WTC11 (cell line): Measurements from ENCODE around the gene ATP5ME. TPM values are rescaled to one million over a fixed set of nuclear protein-coding genes. Genes with fewer than 3 reads are reported as not detected.

Experiments
- ATAC-seq: fragments of 200-7000 bp; cut with Tn5 transposase; 2 replicates; pipeline ENCODE4 v1.10.0; 2021; ENCODE audit warnings: mild to moderate bottlenecking, moderate library complexity
- CTCF ChIA-PET: fragments of 300-600 bp; sonication (Branson Sonifier 250); formaldehyde crosslinking; loops from one replicate; lab custom pipeline; 2021; ENCODE audit warnings: antibody characterized with exemption; lab: Charles Lee
- POLR2A ChIA-PET: fragments of 350-600 bp; sonication (Branson Sonifier 250); formaldehyde crosslinking; loops from one replicate; lab custom pipeline; 2021; ENCODE audit warnings: antibody characterized with exemption; lab: Charles Lee
- DNase-seq: peaks from one replicate; pipeline ENCODE4 v3.0.0; 2021; ENCODE audit warnings: low spot score
- H3K27ac Mint-ChIP-seq: 2 replicates; pipeline ENCODE4 v1.8.0; 2021; ENCODE audit warnings: mixed read lengths
- H3K27me3 Mint-ChIP-seq: 2 replicates; pipeline ENCODE4 v1.8.0; 2021; ENCODE audit warnings: low read depth, mild to moderate bottlenecking, moderate library complexity, mixed read lengths
- H3K36me3 Mint-ChIP-seq: 2 replicates; pipeline ENCODE4 v1.8.0; 2021; ENCODE audit warnings: mixed read lengths
- H3K4me1 Mint-ChIP-seq: 2 replicates; pipeline ENCODE4 v1.8.0; 2022; ENCODE audit warnings: mixed read lengths
- H3K4me3 Mint-ChIP-seq: 2 replicates; pipeline ENCODE4 v1.8.0; 2021; ENCODE audit warnings: mild to moderate bottlenecking, moderate library complexity, mixed read lengths
- H3K9me3 Mint-ChIP-seq: 2 replicates; pipeline ENCODE4 v1.8.0; 2021; ENCODE audit warnings: mixed read lengths
- ELF4 ChIP-seq: sonication (generic); formaldehyde crosslinking; IDR thresholded peaks from 2 replicates; pipeline ENCODE4 v1.8.1; 2022; ENCODE audit warnings: low read depth, mild to moderate bottlenecking, moderate library complexity, missing genetic modification reagents
- FOXJ3 ChIP-seq: sonication (generic); formaldehyde crosslinking; IDR thresholded peaks from 2 replicates; pipeline ENCODE4 v1.9.0; 2021; ENCODE audit warnings: missing genetic modification reagents, mild to moderate bottlenecking, borderline replicate concordance
- HMGA2 ChIP-seq: fragments of 250-450 bp; sonication (Bioruptor Pico); IDR thresholded peaks from 2 replicates; pipeline ENCODE4 v1.4.0; 2021; ENCODE audit warnings: mild to moderate bottlenecking, moderate library complexity
- IRF2 ChIP-seq: sonication (generic); formaldehyde crosslinking; IDR thresholded peaks from 2 replicates; pipeline ENCODE4 v1.8.0; 2022; ENCODE audit warnings: low read depth, missing genetic modification reagents, borderline replicate concordance
- NFE2L1 ChIP-seq: sonication (generic); formaldehyde crosslinking; IDR thresholded peaks from 2 replicates; pipeline ENCODE4 v1.8.1; 2023; ENCODE audit warnings: missing genetic modification reagents
- RORB ChIP-seq: fragments of 250-450 bp; sonication (Bioruptor Pico); IDR thresholded peaks from 2 replicates; pipeline ENCODE4 v1.9.0; 2021; ENCODE audit warnings: mild to moderate bottlenecking
- TCF7 ChIP-seq: sonication (generic); formaldehyde crosslinking; IDR thresholded peaks from 2 replicates; pipeline ENCODE4 v1.8.0; 2022; ENCODE audit warnings: mild to moderate bottlenecking, low read depth, missing genetic modification reagents, moderate library complexity
- TEAD1 ChIP-seq: sonication (generic); formaldehyde crosslinking; IDR thresholded peaks from 2 replicates; pipeline ENCODE4 v1.8.0; 2022; ENCODE audit warnings: mild to moderate bottlenecking, missing genetic modification reagents
- TEAD4 ChIP-seq: sonication (generic); formaldehyde crosslinking; IDR thresholded peaks from 2 replicates; pipeline ENCODE4 v1.8.0; 2022; ENCODE audit warnings: mild to moderate bottlenecking, missing genetic modification reagents
- ZNF138 ChIP-seq: sonication (generic); formaldehyde crosslinking; conservative IDR thresholded peaks from 2 replicates; pipeline ENCODE4 v1.8.1; 2022; ENCODE audit warnings: mild to moderate bottlenecking, moderate library complexity, missing genetic modification reagents
- ZNF219 ChIP-seq: sonication (generic); formaldehyde crosslinking; IDR thresholded peaks from 2 replicates; pipeline ENCODE4 v1.8.0; 2023; ENCODE audit warnings: missing genetic modification reagents, mild to moderate bottlenecking, borderline replicate concordance
- ZNF416 ChIP-seq: fragments of 250-450 bp; sonication (Bioruptor Pico); IDR thresholded peaks from 2 replicates; pipeline ENCODE4 v1.9.0; 2021; ENCODE audit warnings: mild to moderate bottlenecking, inconsistent platforms
- ZNF423 ChIP-seq: fragments of 250-450 bp; sonication (Bioruptor Pico); IDR thresholded peaks from 2 replicates; pipeline ENCODE4 v2.1.2; 2022; ENCODE audit warnings: mild to moderate bottlenecking, moderate library complexity
- ZNF671 ChIP-seq: fragments of 250-450 bp; sonication (Bioruptor Pico); IDR thresholded peaks from 2 replicates; pipeline ENCODE4 v1.8.0; 2021; ENCODE audit warnings: mild to moderate bottlenecking
- total RNA-seq: library from RNA; stranded (reverse); gene quantifications from 3 replicates; pipeline ENCODE4 v1.2.3, GENCODE V29; 2021
- TF ChIP-seq, protein P1 (sequence below): fragments of 250-450 bp; sonication (Bioruptor Pico); IDR thresholded peaks from 2 replicates; pipeline ENCODE4 v1.9.0; 2021; ENCODE audit warnings: mild to moderate bottlenecking
- TF ChIP-seq, protein P2 (sequence below): sonication (generic); formaldehyde crosslinking; IDR thresholded peaks from 2 replicates; pipeline ENCODE4 v1.8.0; 2022; ENCODE audit warnings: mild to moderate bottlenecking, missing genetic modification reagents
- TF ChIP-seq, protein P3 (sequence below): sonication (generic); formaldehyde crosslinking; IDR thresholded peaks from 2 replicates; pipeline ENCODE4 v1.8.1; 2023; ENCODE audit warnings: mild to moderate bottlenecking, missing genetic modification reagents, moderate library complexity
- TF ChIP-seq, protein P4 (sequence below): sonication (generic); formaldehyde crosslinking; conservative IDR thresholded peaks from 2 replicates; pipeline ENCODE4 v1.8.1; 2022; ENCODE audit warnings: mild to moderate bottlenecking, missing genetic modification reagents
- TF ChIP-seq, protein P5 (sequence below): sonication (generic); formaldehyde crosslinking; conservative IDR thresholded peaks from 2 replicates; pipeline ENCODE4 v1.8.1; 2023; ENCODE audit warnings: mild to moderate bottlenecking, low read depth, missing genetic modification reagents, moderate library complexity

ATP5ME gene
- total RNA-seq, 1 experiment from 2014 or later = 468 TPM

DNA sequence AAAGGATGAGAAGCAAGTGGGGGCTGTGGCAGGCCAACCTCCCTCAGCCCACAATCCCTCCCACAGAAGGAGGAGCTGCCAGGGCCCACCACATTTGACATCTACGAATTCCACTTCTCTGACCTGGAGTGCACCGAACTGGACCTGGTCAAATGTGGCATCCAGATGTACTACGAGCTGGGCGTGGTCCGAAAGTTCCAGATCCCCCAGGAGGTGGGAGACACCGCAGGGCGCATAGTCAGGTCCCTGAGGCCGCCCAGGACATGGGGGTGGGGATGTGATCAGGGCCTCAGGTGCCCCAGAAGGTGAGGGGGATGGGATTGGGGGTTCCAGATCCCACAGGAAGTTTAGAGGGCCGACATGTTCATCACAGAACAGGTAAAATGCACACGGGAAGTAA is 13.7 kb downstream of the ATP5ME start (continued):
- TF ChIP-seq FOXJ3 (CRISPR knock-in tag) = no peak

DNA sequence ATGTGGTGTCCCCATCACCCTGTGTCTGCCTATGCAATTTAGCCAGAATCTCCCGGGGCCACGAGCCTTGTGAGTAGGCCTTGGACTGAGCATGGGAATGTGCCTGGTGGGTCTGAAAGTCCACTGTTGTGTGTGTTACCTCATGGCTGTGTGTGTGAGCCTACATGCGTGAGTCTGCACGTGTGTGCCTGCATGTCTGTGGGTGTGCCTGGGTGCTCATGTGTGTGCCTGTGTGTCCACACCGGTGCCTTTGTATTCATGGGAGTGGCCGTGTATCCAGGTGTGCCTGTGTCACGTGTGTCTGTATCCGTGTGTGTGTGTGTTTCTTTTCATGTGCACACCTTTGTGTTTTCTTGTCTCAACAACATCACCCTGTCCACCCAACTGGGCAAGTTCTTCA is 14.2 kb downstream of the ATP5ME start:
- ChIA-PET POLR2A (no interaction called here), CTCF (no interaction called here)
- Mint-ChIP-seq H3K9me3 (peaks cover 9% of the 10 kb centered on the region; the same call in 1 of the 2 replicates), H3K4me1 (peaks cover 3% of the 10 kb centered on the region), H3K36me3 (peaks cover 4% of the 10 kb centered on the region), H3K4me3 (no peak overlapping the region), H3K27me3 (0 out of 2 replicates have a peak, but pooled peaks cover 3% of the 10 kb centered on the region), H3K27ac (no peak overlapping the region; the same call in 1 of the 2 replicates)
- no peak for DNase-seq
- no peak for TF ChIP-seq NFE2L1
- no peak for TF ChIP-seq ZNF416 (CRISPR knock-in tag)
- no peak for TF ChIP-seq TCF7
- TF ChIP-seq TEAD1 (CRISPR knock-in tag) = no peak
- TF ChIP-seq, protein P1, sequence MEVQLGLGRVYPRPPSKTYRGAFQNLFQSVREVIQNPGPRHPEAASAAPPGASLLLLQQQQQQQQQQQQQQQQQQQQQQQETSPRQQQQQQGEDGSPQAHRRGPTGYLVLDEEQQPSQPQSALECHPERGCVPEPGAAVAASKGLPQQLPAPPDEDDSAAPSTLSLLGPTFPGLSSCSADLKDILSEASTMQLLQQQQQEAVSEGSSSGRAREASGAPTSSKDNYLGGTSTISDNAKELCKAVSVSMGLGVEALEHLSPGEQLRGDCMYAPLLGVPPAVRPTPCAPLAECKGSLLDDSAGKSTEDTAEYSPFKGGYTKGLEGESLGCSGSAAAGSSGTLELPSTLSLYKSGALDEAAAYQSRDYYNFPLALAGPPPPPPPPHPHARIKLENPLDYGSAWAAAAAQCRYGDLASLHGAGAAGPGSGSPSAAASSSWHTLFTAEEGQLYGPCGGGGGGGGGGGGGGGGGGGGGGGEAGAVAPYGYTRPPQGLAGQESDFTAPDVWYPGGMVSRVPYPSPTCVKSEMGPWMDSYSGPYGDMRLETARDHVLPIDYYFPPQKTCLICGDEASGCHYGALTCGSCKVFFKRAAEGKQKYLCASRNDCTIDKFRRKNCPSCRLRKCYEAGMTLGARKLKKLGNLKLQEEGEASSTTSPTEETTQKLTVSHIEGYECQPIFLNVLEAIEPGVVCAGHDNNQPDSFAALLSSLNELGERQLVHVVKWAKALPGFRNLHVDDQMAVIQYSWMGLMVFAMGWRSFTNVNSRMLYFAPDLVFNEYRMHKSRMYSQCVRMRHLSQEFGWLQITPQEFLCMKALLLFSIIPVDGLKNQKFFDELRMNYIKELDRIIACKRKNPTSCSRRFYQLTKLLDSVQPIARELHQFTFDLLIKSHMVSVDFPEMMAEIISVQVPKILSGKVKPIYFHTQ (CRISPR knock-in tag) = no peak
- TF ChIP-seq, protein P2, sequence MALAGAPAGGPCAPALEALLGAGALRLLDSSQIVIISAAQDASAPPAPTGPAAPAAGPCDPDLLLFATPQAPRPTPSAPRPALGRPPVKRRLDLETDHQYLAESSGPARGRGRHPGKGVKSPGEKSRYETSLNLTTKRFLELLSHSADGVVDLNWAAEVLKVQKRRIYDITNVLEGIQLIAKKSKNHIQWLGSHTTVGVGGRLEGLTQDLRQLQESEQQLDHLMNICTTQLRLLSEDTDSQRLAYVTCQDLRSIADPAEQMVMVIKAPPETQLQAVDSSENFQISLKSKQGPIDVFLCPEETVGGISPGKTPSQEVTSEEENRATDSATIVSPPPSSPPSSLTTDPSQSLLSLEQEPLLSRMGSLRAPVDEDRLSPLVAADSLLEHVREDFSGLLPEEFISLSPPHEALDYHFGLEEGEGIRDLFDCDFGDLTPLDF (CRISPR knock-in tag) = no peak
- TF ChIP-seq ELF4 = no peak
- TF ChIP-seq, protein P3, sequence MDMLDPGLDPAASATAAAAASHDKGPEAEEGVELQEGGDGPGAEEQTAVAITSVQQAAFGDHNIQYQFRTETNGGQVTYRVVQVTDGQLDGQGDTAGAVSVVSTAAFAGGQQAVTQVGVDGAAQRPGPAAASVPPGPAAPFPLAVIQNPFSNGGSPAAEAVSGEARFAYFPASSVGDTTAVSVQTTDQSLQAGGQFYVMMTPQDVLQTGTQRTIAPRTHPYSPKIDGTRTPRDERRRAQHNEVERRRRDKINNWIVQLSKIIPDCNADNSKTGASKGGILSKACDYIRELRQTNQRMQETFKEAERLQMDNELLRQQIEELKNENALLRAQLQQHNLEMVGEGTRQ = no peak
- TF ChIP-seq, protein P4, sequence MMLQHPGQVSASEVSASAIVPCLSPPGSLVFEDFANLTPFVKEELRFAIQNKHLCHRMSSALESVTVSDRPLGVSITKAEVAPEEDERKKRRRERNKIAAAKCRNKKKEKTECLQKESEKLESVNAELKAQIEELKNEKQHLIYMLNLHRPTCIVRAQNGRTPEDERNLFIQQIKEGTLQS (CRISPR knock-in tag) = no peak
- TF ChIP-seq HMGA2 (CRISPR knock-in tag) = no peak
- no peak for ATAC-seq

DNA sequence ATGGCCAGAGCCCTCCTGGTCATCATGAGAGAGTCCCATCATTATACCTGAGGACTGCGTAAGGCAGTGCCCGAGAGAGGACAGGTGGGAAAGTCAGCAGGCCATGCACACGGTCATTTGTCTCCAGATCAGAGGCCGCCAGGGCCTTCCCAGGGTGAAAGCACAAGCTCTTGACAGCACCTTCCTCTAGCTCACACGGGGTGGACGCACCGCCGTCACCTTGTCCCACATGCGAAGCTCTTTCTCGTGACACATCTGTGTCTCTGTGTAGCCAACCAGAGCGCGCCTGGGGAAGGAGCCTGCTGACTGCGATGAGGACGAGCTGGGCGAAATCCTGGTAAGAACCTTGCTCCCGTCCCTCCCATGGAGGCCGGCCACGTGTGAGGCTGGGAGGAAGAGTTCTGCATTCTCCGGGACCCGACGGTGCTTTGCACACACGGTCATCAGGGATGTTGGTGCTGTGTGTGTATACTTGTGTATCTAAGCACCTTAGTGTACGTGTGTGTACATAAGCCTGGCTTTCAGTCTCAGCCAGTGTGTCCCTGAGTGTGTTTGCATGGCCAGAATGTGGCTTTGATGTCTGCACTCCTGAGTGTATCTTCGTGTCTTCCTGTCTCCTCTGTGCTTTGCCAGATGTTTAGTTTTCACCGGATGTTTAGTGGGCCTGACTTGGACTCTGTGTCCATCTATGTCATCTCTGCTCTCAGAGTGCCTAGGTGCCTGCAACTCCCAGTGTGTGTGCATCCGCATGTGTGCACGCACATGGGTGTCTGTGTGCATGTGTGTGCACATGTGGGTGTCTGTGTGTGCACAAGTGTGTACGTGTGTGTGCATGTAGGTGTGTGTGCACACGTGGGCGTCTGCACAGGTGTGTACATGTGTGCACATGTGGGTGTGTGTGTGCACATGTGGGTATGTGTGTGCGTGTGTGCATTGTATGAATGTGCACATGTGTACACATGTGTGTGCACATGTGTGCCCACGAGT is 15.1 kb downstream of the ATP5ME start:
- no peak for TF ChIP-seq ZNF423
- DNase-seq = no peak
- H3K27me3 Mint-ChIP-seq = 0 out of 2 replicates have a peak, but pooled peaks cover 3% of the 10 kb centered on the region
- H3K4me3 Mint-ChIP-seq = no peak overlapping the region
- no peaks in the 10 kb centered on the region for H3K4me1 Mint-ChIP-seq
- ChIA-PET CTCF (no interaction called here), POLR2A (no interaction called here)
- H3K9me3 Mint-ChIP-seq = peaks cover 9% of the 10 kb centered on the region; the same call in 1 of the 2 replicates
- no peak overlapping the region for H3K27ac Mint-ChIP-seq
- ATAC-seq = no peak
- peaks cover 4% of the 10 kb centered on the region for H3K36me3 Mint-ChIP-seq

DNA sequence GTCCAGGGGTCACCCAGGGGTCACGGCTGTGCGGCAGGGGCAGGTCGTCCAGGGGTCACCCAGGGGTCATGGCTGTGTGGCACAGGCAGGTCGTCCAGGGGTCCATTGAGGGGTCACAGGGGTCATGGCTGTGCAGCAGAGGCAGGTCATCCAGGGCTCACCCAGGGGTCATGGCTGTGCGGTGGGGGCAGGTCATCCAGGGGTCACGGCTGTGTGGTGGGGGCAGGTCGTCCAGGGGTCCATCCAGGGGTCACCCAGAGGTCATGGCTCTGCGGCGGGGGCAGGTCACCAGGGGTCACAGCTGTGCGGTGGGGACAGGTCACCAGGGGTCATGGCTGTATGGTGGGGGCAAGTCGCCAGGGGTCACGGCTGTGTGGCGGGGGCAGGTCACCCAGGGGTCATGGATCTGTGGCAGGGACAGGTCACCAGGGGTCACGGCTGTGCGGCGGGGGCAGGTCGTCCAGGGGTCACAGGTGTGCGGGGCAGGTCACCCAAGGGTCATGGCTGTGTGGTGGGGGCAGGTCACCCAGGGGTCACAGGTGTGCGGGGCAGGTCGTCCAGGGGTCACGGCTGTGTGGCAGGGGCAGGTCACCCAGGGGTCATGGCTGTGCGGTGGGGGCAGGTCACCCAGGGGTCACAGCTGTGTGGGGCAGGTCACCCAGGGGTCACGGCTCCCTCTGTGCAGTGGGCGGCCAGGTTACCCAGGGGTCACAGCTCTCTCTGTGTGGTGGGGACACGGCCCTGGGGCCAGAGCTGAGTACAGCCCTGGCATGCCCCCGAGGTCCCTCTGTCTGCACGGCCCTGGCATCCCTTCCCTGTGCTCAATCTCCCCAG is 16.0 kb downstream of the ATP5ME start:
- Mint-ChIP-seq H3K4me1 (no peaks in the 10 kb centered on the region), H3K27me3 (0 out of 2 replicates have a peak, but pooled peaks cover 3% of the 10 kb centered on the region), H3K36me3 (peaks cover 4% of the 10 kb centered on the region), H3K9me3 (peaks cover 9% of the 10 kb centered on the region; the same call in 1 of the 2 replicates), H3K4me3 (no peak overlapping the region), H3K27ac (no peak overlapping the region)
- ATAC-seq = no peak
- no peak for DNase-seq
- ChIA-PET POLR2A (no interaction called here), CTCF (no interaction called here)
- TF ChIP-seq ZNF671 (CRISPR knock-in tag) = no peak
- no peak for TF ChIP-seq TEAD4 (CRISPR knock-in tag)
- TF ChIP-seq RORB = no peak
- TF ChIP-seq ZNF138 (CRISPR knock-in tag) = no peak
- TF ChIP-seq, protein P2 (CRISPR knock-in tag) = no peak
- no peak for TF ChIP-seq ELF4
- TF ChIP-seq IRF2 = no peak
- TF ChIP-seq, protein P5, sequence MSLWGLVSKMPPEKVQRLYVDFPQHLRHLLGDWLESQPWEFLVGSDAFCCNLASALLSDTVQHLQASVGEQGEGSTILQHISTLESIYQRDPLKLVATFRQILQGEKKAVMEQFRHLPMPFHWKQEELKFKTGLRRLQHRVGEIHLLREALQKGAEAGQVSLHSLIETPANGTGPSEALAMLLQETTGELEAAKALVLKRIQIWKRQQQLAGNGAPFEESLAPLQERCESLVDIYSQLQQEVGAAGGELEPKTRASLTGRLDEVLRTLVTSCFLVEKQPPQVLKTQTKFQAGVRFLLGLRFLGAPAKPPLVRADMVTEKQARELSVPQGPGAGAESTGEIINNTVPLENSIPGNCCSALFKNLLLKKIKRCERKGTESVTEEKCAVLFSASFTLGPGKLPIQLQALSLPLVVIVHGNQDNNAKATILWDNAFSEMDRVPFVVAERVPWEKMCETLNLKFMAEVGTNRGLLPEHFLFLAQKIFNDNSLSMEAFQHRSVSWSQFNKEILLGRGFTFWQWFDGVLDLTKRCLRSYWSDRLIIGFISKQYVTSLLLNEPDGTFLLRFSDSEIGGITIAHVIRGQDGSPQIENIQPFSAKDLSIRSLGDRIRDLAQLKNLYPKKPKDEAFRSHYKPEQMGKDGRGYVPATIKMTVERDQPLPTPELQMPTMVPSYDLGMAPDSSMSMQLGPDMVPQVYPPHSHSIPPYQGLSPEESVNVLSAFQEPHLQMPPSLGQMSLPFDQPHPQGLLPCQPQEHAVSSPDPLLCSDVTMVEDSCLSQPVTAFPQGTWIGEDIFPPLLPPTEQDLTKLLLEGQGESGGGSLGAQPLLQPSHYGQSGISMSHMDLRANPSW (CRISPR knock-in tag) = no peak
- no peak for TF ChIP-seq ZNF219 (CRISPR knock-in tag)
